HG03521 (cell line): ENCODE data around the gene LRPPRC.

Experiments used
- ATAC-seq: cut with Tn5 transposase; IDR thresholded peaks from one replicate; pipeline ENCODE4 v1.9.1; 2021; ENCODE audit warnings: mild to moderate bottlenecking, moderate library complexity; ENCODE audit not compliant: unreplicated experiment

LRPPRC gene

GRCh38 chr2:43980902-43981301, 14.9 kb downstream of the LRPPRC start:
- no peak for ATAC-seq

GRCh38 chr2:43977677-43978375, 18.0 kb downstream of the LRPPRC start:
- no peak for ATAC-seq

GRCh38 chr2:43960921-43961320, 34.9 kb downstream of the LRPPRC start:
- ATAC-seq: no peak

DNA sequence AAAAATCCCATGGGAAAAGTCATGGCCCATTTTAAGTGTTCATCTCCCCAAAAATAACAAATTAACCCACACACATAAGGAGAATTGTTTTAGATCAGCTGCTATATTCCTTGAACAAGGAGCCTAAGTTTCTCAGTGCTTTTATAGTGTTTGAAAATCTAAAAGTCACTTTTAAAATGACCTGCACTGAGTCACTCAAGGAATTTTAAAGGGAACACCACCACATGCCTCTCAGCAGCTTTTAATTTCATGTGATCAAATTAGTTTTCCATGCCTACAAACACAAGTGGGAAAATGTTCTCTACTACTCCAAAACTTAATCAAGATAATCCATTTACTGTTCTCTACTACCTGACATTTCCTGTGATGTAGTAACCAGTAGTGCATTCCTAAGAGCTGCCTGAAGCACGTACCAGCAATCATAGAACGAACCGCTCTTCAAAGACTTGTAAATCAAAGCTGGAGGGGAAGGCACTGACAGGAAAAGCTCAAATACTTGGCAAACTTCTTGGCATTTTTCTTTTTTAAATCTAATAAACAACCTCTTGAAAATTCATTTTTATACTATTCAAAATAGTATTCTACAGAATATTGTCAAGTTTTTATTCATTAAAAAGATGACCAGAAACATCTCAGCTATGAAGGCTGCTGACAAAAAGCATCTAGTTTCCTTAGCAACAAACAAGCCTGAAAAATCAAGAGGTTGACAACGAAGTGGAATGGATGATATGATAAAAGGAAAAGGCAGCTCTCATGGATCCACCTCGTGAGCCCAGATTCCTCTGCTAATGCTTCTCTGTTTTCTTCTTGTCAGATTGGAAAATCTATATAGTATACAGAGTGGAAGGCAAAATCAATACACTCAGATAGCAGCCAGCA, 37.2 kb downstream of the LRPPRC start:
- ATAC-seq: no peak

- no peak for ATAC-seq
These were observed 45.3 kb downstream of the LRPPRC start for GRCh38 chr2:43950383-43951008.

DNA sequence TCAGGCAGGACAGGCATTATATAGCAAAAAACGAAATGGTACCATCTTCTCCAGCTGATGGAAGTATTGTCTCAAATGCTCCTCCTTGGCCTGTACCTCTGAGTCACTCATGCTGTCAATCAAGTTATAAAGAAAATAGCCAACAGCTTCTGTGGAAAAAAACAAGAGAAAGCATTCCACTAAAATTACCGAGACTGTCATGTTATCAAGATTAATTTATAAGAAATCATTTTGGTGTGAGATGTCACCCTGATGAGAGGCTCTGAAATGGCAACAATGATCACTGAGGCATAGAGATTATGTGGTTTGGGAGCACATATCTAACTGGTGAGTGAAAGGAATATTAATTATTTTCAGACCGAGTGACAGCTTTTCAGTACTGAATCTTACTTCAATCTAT, 47.4 kb downstream of the LRPPRC start:
- no peak for ATAC-seq

- no peak for ATAC-seq
These were observed 49.1 kb downstream of the LRPPRC start for GRCh38 chr2:43946685-43947084.

GRCh38 chr2:43945439-43945838, 50.4 kb downstream of the LRPPRC start:
- no peak for ATAC-seq

GRCh38 chr2:43944915-43945314, 50.9 kb downstream of the LRPPRC start:
- ATAC-seq: no peak

DNA sequence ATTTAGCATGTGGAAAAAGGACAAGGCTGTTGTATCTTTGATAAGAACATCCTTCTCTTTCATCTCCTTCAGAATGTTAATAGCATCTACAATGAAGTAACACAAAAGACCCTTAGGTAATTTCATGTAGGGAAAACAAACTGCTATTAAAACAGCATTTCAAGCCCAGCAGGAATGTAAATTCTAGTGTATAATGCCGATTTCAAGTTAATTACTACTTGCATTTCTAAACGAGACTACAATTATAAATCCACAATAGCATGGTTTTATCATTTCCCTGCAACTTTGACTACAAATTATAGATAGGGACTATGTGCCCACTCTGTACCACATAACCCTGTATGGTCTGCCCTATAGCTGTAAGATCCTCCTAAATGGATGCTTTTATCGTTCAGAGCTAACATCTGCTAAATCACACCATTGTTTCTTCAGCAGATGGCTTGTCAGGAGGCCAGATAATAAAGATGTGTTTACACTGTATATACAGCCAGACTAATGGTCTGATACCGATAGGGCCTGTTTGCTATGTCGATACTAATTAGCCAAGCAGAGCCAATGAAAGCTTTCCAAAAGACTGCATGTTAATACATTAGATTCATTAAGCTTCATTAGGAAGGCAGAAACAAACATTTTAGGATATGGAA, 51.9 kb downstream of the LRPPRC start:
- ATAC-seq: no peak

- no peak for ATAC-seq
These were observed 52.5 kb downstream of the LRPPRC start for GRCh38 chr2:43943323-43943722.

GRCh38 chr2:43942881-43943280, 52.9 kb downstream of the LRPPRC start:
- no peak for ATAC-seq

- ATAC-seq: no peak
These were observed 53.8 kb downstream of the LRPPRC start for GRCh38 chr2:43941966-43942365.

GRCh38 chr2:43941359-43941758, 54.4 kb downstream of the LRPPRC start:
- no peak for ATAC-seq

- ATAC-seq: no peak
These were observed 56.0 kb downstream of the LRPPRC start for GRCh38 chr2:43939695-43940256.

- no peak for ATAC-seq
These were observed 58.4 kb downstream of the LRPPRC start for GRCh38 chr2:43937269-43937820.

- ATAC-seq: no peak
These were observed 61.2 kb downstream of the LRPPRC start for GRCh38 chr2:43934567-43934966.

GRCh38 chr2:43931293-43931692, 64.5 kb downstream of the LRPPRC start:
- ATAC-seq: no peak

- no peak for ATAC-seq
These were observed 68.3 kb downstream of the LRPPRC start for GRCh38 chr2:43927442-43927841.

DNA sequence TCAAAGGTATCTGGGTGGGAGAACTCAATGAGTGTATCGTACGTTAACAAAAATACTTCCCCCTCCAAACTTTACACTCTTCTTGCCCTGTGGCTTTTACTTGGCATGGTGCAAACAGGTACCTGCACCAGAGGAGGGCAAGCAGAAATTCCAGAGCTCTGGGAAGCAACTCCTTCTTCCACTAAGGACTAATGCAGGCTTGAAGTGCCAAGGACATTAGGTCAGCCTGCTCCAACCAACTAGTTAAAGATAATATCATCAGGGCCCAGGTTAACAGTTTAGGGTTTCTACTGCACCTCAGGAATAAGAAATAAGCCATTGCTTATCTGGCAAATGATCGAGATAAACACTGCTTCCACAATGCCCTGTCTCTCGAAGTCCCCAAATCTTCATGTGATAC, 70.4 kb downstream of the LRPPRC start:
- no peak for ATAC-seq

- ATAC-seq: no peak
These were observed 71.3 kb downstream of the LRPPRC start for GRCh38 chr2:43924463-43924862.
